Measurements from ENCODE around the gene PTPRF.

GRCh38 chr1:43484367-43484766 lies 46.3 kb upstream of the PTPRF start:
- TF ChIP-seq CTCF (IDR thresholded peaks at IDR 0.05) (no peak), EZH2 (IDR thresholded peaks at IDR 0.05) (no peak), EZH2phosphoT487 (IDR thresholded peaks at IDR 0.05) (no peak)
